AG09309 (cell line): ENCODE measurements around the gene ROR2.

Experiments used
- DNase-seq: peaks from one replicate; pipeline ENCODE4 v3.0.0-alpha.2; 2010; ENCODE audit warnings: low read depth
- H3K4me3 ChIP-seq: 2 replicates; pipeline ENCODE4 v1.5.1; 2011; ENCODE audit warnings: mild to moderate bottlenecking, low read depth, low read length, moderate library complexity; ENCODE audit not compliant: control insufficient read depth
- CTCF ChIP-seq: IDR thresholded peaks from 2 replicates; pipeline ENCODE4 v1.5.1; 2011; ENCODE audit warnings: mild to moderate bottlenecking, low read depth, low read length, inconsistent platforms; ENCODE audit not compliant: insufficient read depth, control insufficient read depth; ENCODE audit errors: missing control alignments

The ROR2 gene

GRCh38 chr9:91927922-91928510 is 22.0 kb downstream of the ROR2 start:
- TF ChIP-seq CTCF: no peak
- DNase-seq: no peak
- H3K4me3 ChIP-seq: no peak overlapping the region

DNA sequence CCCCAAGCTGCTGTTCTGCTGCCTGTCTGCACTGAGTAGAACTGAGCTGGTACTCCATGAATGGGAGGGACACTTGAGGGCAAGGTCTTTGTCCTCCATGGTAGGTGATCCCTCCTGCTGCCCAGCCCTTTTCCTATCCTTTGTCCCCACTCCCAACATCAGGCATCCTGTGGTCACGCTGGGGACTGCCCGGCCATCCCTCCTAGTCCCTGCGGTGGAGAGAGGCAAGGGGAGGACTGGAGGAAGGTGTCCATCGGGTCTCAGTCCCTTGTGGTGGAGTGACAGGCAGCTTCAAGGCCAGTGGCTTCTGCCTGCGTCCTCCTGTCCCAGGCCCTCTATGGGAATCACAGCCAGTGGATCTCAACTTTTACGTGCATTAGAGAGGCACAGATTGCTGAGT is 25.9 kb downstream of the ROR2 start:
- no peak overlapping the region for H3K4me3 ChIP-seq
- no peak for DNase-seq
- TF ChIP-seq CTCF: no peak

- no peak for TF ChIP-seq CTCF
- no peak for DNase-seq
- H3K4me3 ChIP-seq: no peak overlapping the region
These were observed 26.9 kb downstream of the ROR2 start for GRCh38 chr9:91923145-91923544.

- H3K4me3 ChIP-seq: no peak overlapping the region
- TF ChIP-seq CTCF: no peak
- DNase-seq: no peak
These were observed 28.7 kb downstream of the ROR2 start for GRCh38 chr9:91921371-91921770.

- no peak overlapping the region for H3K4me3 ChIP-seq
- no peak for TF ChIP-seq CTCF
- DNase-seq: no peak
These were observed 29.2 kb downstream of the ROR2 start for GRCh38 chr9:91920630-91921350.

GRCh38 chr9:91919621-91920020 is 30.4 kb downstream of the ROR2 start:
- no peak overlapping the region for H3K4me3 ChIP-seq
- no peak for TF ChIP-seq CTCF
- DNase-seq: no peak

DNA sequence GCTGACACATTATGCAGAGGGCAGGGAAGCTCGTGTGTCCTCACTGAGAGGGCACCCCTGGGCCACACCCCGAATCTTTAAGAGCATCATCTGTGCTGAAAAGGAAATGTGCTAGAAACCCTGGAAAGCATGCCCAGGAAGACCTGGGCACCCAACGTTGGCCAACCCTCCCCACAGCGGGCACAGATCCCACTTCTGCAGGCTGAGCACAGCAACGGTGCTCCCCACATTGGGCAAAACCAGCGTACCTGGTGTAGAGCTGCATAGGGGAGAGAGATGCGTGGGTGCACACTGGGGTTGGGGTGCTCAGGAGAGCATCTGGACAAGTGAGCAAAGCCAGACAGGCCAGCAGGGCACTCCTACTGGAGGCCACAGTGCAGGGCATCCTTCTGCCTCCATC is 32.6 kb downstream of the ROR2 start:
- TF ChIP-seq CTCF: no peak
- DNase-seq: no peak
- H3K4me3 ChIP-seq: no peak overlapping the region
